ENCODE results near the gene CITED2.

DNA sequence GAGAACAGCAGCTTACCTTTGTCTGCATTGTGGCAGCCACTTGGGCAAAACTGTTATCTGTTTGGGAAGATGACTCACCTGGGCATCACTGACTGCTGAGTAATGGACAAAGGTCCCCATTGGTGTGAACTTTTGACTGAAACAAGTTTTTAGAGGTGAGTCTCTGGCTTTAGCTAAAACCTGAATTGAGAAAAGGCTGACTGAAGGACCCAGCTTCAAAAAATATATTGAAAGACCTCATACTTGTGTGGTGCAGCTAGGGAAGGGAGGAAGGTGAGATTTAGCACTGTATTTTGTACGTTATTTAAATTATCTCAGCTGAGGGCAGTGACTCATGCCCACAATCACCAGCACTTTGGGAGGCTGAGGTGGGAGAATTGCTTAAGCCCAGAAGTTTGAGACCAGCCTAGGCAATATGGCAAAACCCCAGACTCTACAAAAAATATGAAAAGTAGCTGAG is 4.5 kb upstream of the CITED2 start:
- TF ChIP-seq, protein P1, sequence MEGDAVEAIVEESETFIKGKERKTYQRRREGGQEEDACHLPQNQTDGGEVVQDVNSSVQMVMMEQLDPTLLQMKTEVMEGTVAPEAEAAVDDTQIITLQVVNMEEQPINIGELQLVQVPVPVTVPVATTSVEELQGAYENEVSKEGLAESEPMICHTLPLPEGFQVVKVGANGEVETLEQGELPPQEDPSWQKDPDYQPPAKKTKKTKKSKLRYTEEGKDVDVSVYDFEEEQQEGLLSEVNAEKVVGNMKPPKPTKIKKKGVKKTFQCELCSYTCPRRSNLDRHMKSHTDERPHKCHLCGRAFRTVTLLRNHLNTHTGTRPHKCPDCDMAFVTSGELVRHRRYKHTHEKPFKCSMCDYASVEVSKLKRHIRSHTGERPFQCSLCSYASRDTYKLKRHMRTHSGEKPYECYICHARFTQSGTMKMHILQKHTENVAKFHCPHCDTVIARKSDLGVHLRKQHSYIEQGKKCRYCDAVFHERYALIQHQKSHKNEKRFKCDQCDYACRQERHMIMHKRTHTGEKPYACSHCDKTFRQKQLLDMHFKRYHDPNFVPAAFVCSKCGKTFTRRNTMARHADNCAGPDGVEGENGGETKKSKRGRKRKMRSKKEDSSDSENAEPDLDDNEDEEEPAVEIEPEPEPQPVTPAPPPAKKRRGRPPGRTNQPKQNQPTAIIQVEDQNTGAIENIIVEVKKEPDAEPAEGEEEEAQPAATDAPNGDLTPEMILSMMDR (IDR thresholded peaks at IDR 0.05): no peak
- TF ChIP-seq POLR2A (IDR thresholded peaks at IDR 0.05): no peak

Data from adrenal gland (tissue), 5 donors.